Naive thymus-derived CD8-positive, alpha-beta T cell (primary cell): ENCODE measurements around the gene PCNX2. TPM values are rescaled to one million over a fixed set of nuclear protein-coding genes. Genes with fewer than 3 reads are reported as not detected.
A peak's percentile ranks its signal among the peaks of the same experiment; 100 is the strongest.

ENCODE experiments used
- ATAC-seq, 2 donors: fragments of 150-1000 bp; cut with Tn5 transposase in 1 of 2; sonication (Bioruptor Pico), chemical (Tn5 transposase) in 1 of 2; 1 replicate in 1 of 2; 2 replicates in 1 of 2; pipeline ENCODE4 v1.10.0; 2021; ENCODE audit warnings: mild to moderate bottlenecking in 2 of 2, moderate library complexity in 2 of 2
- POLR2A ChIA-PET: fragments of 350-600 bp; sonication (Branson Sonifier 250); formaldehyde crosslinking; loops from one replicate; lab custom pipeline; 2021; ENCODE audit warnings: antibody characterized with exemption; lab: Charles Lee
- DNase-seq, 10 donors: peaks; one replicate each; pipeline versions ENCODE4 v3.0.0 to v3.0.0-alpha.2; 2020 to 2022
- H3K27ac Mint-ChIP-seq, 10 donors: one replicate each; pipeline ENCODE4 v1.8.0; 2020 to 2022; ENCODE audit warnings: mild to moderate bottlenecking in 10 of 10, mixed read lengths in 10 of 10, moderate library complexity in 4 of 10, inconsistent platforms in 1 of 10
- H3K27me3 Mint-ChIP-seq, 5 donors: one replicate each; pipeline ENCODE4 v1.8.0; 2021 to 2022; ENCODE audit warnings: mixed read lengths in 5 of 5
- H3K36me3 Mint-ChIP-seq, 3 donors: one replicate each; pipeline ENCODE4 v1.8.0; 2020 to 2022; ENCODE audit warnings: mixed read lengths in 3 of 3, mild to moderate bottlenecking in 2 of 3, inconsistent platforms in 1 of 3
- H3K4me1 Mint-ChIP-seq, 4 donors: one replicate each; pipeline ENCODE4 v1.8.0; 2021 to 2022; ENCODE audit warnings: mixed read lengths in 4 of 4
- H3K4me3 Mint-ChIP-seq, 10 donors: one replicate each; pipeline ENCODE4 v1.8.0; 2020 to 2022; ENCODE audit warnings: mild to moderate bottlenecking in 10 of 10, mixed read lengths in 10 of 10, moderate library complexity in 6 of 10, inconsistent platforms in 1 of 10
- H3K9me3 Mint-ChIP-seq, 9 donors: one replicate each; pipeline ENCODE4 v1.8.0; 2020 to 2022; ENCODE audit warnings: mixed read lengths in 9 of 9, mild to moderate bottlenecking in 3 of 9, inconsistent platforms in 1 of 9, moderate library complexity in 1 of 9
- polyA plus RNA-seq, 3 donors: library from polyadenylated mRNA; unstranded; fragments of 300-500 nt; fragmentation: Illumina TruSeq; gene quantifications; one replicate each; pipeline ENCODE4 v1.2.3, GENCODE V29; 2021
- total RNA-seq, 8 experiments: library from RNA in 2 of 8; stranded (reverse) in 2 of 8; gene quantifications; one replicate each; pipeline ENCODE4 v1.2.3 and lab custom pipeline; 2021 to 2026

PCNX2 gene
- total and polyA plus RNA-seq, 5 experiments from 2014 or later = 2.2 to 54.8 (median 6.9) TPM

GRCh38 chr1:232956081-232956480, 339.4 kb downstream of the PCNX2 start:
- H3K36me3 Mint-ChIP-seq = peaks cover 31 to 58% (median 49%) of the 10 kb centered on the region in 3 donors
- no peak overlapping the region for H3K4me3 Mint-ChIP-seq
- H3K27me3 Mint-ChIP-seq = no peaks in the 10 kb centered on the region
- H3K27ac Mint-ChIP-seq = no peak overlapping the region
- H3K9me3 Mint-ChIP-seq = peaks cover 0 to 17% (median 10%) of the 10 kb centered on the region in 9 donors
- ATAC-seq = no peak
- POLR2A ChIA-PET = no interaction called here
- no peak for DNase-seq
- H3K4me1 Mint-ChIP-seq = peaks cover 25 to 36% (median 32%) of the 10 kb centered on the region in 4 donors

- Mint-ChIP-seq H3K4me1 (peaks cover 31 to 42% (median 40%) of the 10 kb centered on the region in 4 donors), H3K27me3 (no peaks in the 10 kb centered on the region), H3K4me3 (no peak overlapping the region), H3K27ac (no peak overlapping the region), H3K9me3 (peaks cover 0 to 17% (median 10%) of the 10 kb centered on the region in 9 donors), H3K36me3 (peaks cover 31 to 49% (median 42%) of the 10 kb centered on the region in 3 donors)
- DNase-seq (no peak), ATAC-seq (no peak)
- POLR2A ChIA-PET = no interaction called here
These were observed 340.7 kb downstream of the PCNX2 start for GRCh38 chr1:232954594-232955365.

GRCh38 chr1:232952514-232953499, 342.7 kb downstream of the PCNX2 start:
- DNase-seq (peak in 4 of 10 donors; percentile 18 to 26 (median 22)), ATAC-seq (no peak)
- Mint-ChIP-seq H3K36me3 (peaks cover 17 to 30% (median 27%) of the 10 kb centered on the region in 3 donors), H3K27ac (peak overlapping the region in 6 of 10 donors; percentile 1 to 78 (median 46)), H3K4me1 (peaks cover 32 to 50% (median 45%) of the 10 kb centered on the region in 4 donors), H3K4me3 (peak overlapping the region in 9 of 10 donors; percentile 22 to 97 (median 79)), H3K9me3 (peaks cover 0 to 5% (median 3%) of the 10 kb centered on the region in 9 donors), H3K27me3 (no peaks in the 10 kb centered on the region)
- POLR2A ChIA-PET = no interaction called here

- peaks cover 28 to 50% (median 43%) of the 10 kb centered on the region in 4 donors for H3K4me1 Mint-ChIP-seq
- peaks cover 5 to 19% (median 15%) of the 10 kb centered on the region in 3 donors for H3K36me3 Mint-ChIP-seq
- ATAC-seq = no peak
- H3K27me3 Mint-ChIP-seq = no peaks in the 10 kb centered on the region
- POLR2A ChIA-PET = interaction anchor here (1.0 kb wide), 1 partner anchor 145 kb away, joined by 3 read pairs; no protein-coding TSS in a partner anchor
- peak overlapping the region in 6 of 10 donors; percentile 72 to 97 (median 95) for H3K27ac Mint-ChIP-seq
- no peak for DNase-seq
- H3K4me3 Mint-ChIP-seq = peak overlapping the region; percentile 92 to 99 (median 97)
- no peaks in the 10 kb centered on the region for H3K9me3 Mint-ChIP-seq
These were observed 343.9 kb downstream of the PCNX2 start for GRCh38 chr1:232951605-232952004.

GRCh38 chr1:232951180-232951579, 344.3 kb downstream of the PCNX2 start:
- peak; percentile 37 to 50 for ATAC-seq
- no peaks in the 10 kb centered on the region for H3K9me3 Mint-ChIP-seq
- H3K27ac Mint-ChIP-seq = peak overlapping the region; percentile 68 to 98 (median 96)
- DNase-seq = peak in 5 of 10 donors; percentile 6 to 30 (median 23)
- H3K27me3 Mint-ChIP-seq = peaks cover 0 to 1% (median 0%) of the 10 kb centered on the region in 5 donors
- H3K4me3 Mint-ChIP-seq = peak overlapping the region; percentile 92 to 99 (median 97)
- peaks cover under 1 to 16% (median 12%) of the 10 kb centered on the region in 3 donors for H3K36me3 Mint-ChIP-seq
- POLR2A ChIA-PET = interaction anchor here (1.0 kb wide), 1 partner anchor 145 kb away, joined by 3 read pairs; no protein-coding TSS in a partner anchor
- H3K4me1 Mint-ChIP-seq = peaks cover 28 to 50% (median 43%) of the 10 kb centered on the region in 4 donors

- H3K4me1 Mint-ChIP-seq = peaks cover 28 to 50% (median 43%) of the 10 kb centered on the region in 4 donors
- H3K27me3 Mint-ChIP-seq = peaks cover 0 to 1% (median 0%) of the 10 kb centered on the region in 5 donors
- no peaks in the 10 kb centered on the region for H3K9me3 Mint-ChIP-seq
- peak within 1 kb of the TSS; percentile 92 to 99 (median 97) for H3K4me3 Mint-ChIP-seq
- DNase-seq (peak; percentile 86 to 97 (median 94)), ATAC-seq (peak; percentile 76 to 83)
- peak within 1 kb of the TSS; percentile 72 to 98 (median 96) for H3K27ac Mint-ChIP-seq
- POLR2A ChIA-PET = interaction anchor here (1.0 to 2.1 kb wide), 2 partner anchors 27 to 144 kb away, joined by 3 to 9 read pairs; no protein-coding TSS in a partner anchor
- H3K36me3 Mint-ChIP-seq = peaks cover 0 to 9% (median 7%) of the 10 kb centered on the region in 3 donors
These were observed 345.0 kb downstream of the PCNX2 start, which contains the start of gene NTPCR for GRCh38 chr1:232950197-232951176. TSS of gene NTPCR (plus strand) at chr1:232950611. CDS start at chr1:232950711, 100 bp downstream.

GRCh38 chr1:232949636-232950196, 345.8 kb downstream of the PCNX2 start:
- DNase-seq (no peak), ATAC-seq (no peak)
- POLR2A ChIA-PET = interaction anchor here (2.1 kb wide), 1 partner anchor 26 kb away, joined by 9 read pairs; no protein-coding TSS in a partner anchor
- H3K4me1 Mint-ChIP-seq = peaks cover 27 to 48% (median 43%) of the 10 kb centered on the region in 4 donors
- H3K27ac Mint-ChIP-seq = peak overlapping the region; percentile 72 to 98 (median 94)
- H3K9me3 Mint-ChIP-seq = no peaks in the 10 kb centered on the region
- peak overlapping the region; percentile 92 to 99 (median 97) for H3K4me3 Mint-ChIP-seq
- peaks cover 0 to 3% (median 2%) of the 10 kb centered on the region in 3 donors for H3K36me3 Mint-ChIP-seq
- peaks cover 0 to 1% (median 0%) of the 10 kb centered on the region in 5 donors for H3K27me3 Mint-ChIP-seq

GRCh38 chr1:232944347-232944746, 351.2 kb downstream of the PCNX2 start:
- peak overlapping the region in 2 of 10 donors; percentile 45 to 57 for H3K4me3 Mint-ChIP-seq
- POLR2A ChIA-PET = no interaction called here
- no peaks in the 10 kb centered on the region for H3K9me3 Mint-ChIP-seq
- DNase-seq = no peak
- H3K27me3 Mint-ChIP-seq = peaks cover 0 to 8% (median 4%) of the 10 kb centered on the region in 5 donors
- no peaks in the 10 kb centered on the region for H3K36me3 Mint-ChIP-seq
- ATAC-seq = no peak
- H3K4me1 Mint-ChIP-seq = peaks cover 8 to 25% (median 16%) of the 10 kb centered on the region in 4 donors
- peak overlapping the region in 3 of 10 donors; percentile 9 to 81 (median 77) for H3K27ac Mint-ChIP-seq

GRCh38 chr1:232943679-232944252, 351.8 kb downstream of the PCNX2 start:
- DNase-seq = peak in 2 of 10 donors; percentile 25 to 38
- peak overlapping the region in 4 of 10 donors; percentile 8 to 47 (median 36) for H3K4me3 Mint-ChIP-seq
- POLR2A ChIA-PET = no interaction called here
- peak overlapping the region in 3 of 10 donors; percentile 26 to 81 (median 77) for H3K27ac Mint-ChIP-seq
- H3K9me3 Mint-ChIP-seq = no peaks in the 10 kb centered on the region
- H3K36me3 Mint-ChIP-seq = no peaks in the 10 kb centered on the region
- H3K27me3 Mint-ChIP-seq = peaks cover 0 to 9% (median 4%) of the 10 kb centered on the region in 5 donors
- H3K4me1 Mint-ChIP-seq = peaks cover 5 to 25% (median 14%) of the 10 kb centered on the region in 4 donors
- ATAC-seq = peak in 1 of 2 donors; percentile 82
